Liver (tissue), 3 donors: ENCODE data around the gene CFAP221.

Experiments used
- HNF4G ChIP-seq: IDR thresholded peaks from 2 replicates; pipeline ENCODE4 v1.6.1; 2016; ENCODE audit warnings: antibody characterized with exemption
- RAD21 ChIP-seq, 2 donors: IDR thresholded peaks; 2 replicates each; pipeline ENCODE4 v1.6.1; 2016; ENCODE audit warnings: antibody characterized with exemption in 2 of 2, mild to moderate bottlenecking in 2 of 2
- TAF1 ChIP-seq: conservative IDR thresholded peaks from 2 replicates; pipeline ENCODE4 v1.6.1; 2016; ENCODE audit warnings: antibody characterized with exemption, mild to moderate bottlenecking
- TF ChIP-seq, protein P1 (sequence below): fragments of 150-350 bp; IDR thresholded peaks from 2 replicates; pipeline ENCODE4 v1.5.1; 2017; ENCODE audit warnings: improper control_type of control experiment, low read depth, low read length; ENCODE audit not compliant: missing input control
- TF ChIP-seq, protein P2 (sequence below): IDR thresholded peaks from 2 replicates; pipeline ENCODE4 v1.6.1; 2016; ENCODE audit warnings: antibody characterized with exemption
- TF ChIP-seq, protein P3 (sequence below): IDR thresholded peaks from 2 replicates; pipeline ENCODE4 v1.6.1; 2016; ENCODE audit warnings: antibody characterized with exemption, mild to moderate bottlenecking
- TF ChIP-seq, protein P4 (sequence below): IDR thresholded peaks from 2 replicates; pipeline ENCODE4 v1.6.1; 2016; ENCODE audit warnings: antibody characterized with exemption
- donor health status: healthy.
- donor health status: healthy.

DNA sequence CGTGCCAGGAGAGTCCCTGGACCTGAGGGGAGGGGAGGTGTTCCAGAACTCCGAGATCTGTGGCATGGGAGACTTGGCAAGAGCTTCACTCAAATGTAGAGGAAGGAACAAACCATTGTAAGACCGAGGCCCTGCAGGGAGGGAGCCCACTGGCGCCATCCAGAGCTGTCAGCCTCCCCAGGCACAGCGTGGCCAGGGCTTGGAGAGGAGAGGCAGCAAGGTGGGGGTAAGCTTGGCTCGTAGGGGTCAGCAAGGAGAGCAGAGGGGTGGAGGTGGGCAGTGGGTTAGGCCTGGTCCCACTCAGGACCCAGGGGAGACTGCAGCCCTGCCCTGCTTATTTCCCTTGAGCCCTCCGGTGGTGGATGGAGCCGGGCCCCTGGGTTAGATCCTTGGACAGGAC is 138.3 kb downstream of the CFAP221 start:
- TF ChIP-seq TAF1 (no peak), HNF4G (no peak), RAD21 (IDR thresholded peaks at IDR 0.05) (no peak)
- TF ChIP-seq, protein P1, sequence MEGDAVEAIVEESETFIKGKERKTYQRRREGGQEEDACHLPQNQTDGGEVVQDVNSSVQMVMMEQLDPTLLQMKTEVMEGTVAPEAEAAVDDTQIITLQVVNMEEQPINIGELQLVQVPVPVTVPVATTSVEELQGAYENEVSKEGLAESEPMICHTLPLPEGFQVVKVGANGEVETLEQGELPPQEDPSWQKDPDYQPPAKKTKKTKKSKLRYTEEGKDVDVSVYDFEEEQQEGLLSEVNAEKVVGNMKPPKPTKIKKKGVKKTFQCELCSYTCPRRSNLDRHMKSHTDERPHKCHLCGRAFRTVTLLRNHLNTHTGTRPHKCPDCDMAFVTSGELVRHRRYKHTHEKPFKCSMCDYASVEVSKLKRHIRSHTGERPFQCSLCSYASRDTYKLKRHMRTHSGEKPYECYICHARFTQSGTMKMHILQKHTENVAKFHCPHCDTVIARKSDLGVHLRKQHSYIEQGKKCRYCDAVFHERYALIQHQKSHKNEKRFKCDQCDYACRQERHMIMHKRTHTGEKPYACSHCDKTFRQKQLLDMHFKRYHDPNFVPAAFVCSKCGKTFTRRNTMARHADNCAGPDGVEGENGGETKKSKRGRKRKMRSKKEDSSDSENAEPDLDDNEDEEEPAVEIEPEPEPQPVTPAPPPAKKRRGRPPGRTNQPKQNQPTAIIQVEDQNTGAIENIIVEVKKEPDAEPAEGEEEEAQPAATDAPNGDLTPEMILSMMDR = no peak
- TF ChIP-seq, protein P2, sequence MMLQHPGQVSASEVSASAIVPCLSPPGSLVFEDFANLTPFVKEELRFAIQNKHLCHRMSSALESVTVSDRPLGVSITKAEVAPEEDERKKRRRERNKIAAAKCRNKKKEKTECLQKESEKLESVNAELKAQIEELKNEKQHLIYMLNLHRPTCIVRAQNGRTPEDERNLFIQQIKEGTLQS = no peak
- TF ChIP-seq, protein P3, sequence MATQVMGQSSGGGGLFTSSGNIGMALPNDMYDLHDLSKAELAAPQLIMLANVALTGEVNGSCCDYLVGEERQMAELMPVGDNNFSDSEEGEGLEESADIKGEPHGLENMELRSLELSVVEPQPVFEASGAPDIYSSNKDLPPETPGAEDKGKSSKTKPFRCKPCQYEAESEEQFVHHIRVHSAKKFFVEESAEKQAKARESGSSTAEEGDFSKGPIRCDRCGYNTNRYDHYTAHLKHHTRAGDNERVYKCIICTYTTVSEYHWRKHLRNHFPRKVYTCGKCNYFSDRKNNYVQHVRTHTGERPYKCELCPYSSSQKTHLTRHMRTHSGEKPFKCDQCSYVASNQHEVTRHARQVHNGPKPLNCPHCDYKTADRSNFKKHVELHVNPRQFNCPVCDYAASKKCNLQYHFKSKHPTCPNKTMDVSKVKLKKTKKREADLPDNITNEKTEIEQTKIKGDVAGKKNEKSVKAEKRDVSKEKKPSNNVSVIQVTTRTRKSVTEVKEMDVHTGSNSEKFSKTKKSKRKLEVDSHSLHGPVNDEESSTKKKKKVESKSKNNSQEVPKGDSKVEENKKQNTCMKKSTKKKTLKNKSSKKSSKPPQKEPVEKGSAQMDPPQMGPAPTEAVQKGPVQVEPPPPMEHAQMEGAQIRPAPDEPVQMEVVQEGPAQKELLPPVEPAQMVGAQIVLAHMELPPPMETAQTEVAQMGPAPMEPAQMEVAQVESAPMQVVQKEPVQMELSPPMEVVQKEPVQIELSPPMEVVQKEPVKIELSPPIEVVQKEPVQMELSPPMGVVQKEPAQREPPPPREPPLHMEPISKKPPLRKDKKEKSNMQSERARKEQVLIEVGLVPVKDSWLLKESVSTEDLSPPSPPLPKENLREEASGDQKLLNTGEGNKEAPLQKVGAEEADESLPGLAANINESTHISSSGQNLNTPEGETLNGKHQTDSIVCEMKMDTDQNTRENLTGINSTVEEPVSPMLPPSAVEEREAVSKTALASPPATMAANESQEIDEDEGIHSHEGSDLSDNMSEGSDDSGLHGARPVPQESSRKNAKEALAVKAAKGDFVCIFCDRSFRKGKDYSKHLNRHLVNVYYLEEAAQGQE = no peak
- TF ChIP-seq, protein P4, sequence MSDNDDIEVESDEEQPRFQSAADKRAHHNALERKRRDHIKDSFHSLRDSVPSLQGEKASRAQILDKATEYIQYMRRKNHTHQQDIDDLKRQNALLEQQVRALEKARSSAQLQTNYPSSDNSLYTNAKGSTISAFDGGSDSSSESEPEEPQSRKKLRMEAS = no peak
